Heart left ventricle (tissue), 16 donors: Measurements from ENCODE around the gene TRPM7. TPM values are rescaled to one million over a fixed set of nuclear protein-coding genes. Genes with fewer than 3 reads are reported as not detected.
"Not testable (repeated sequence)": the region's sequence is repeated elsewhere in the genome, so short reads cannot be mapped to it uniquely, and the experiment has no call there.

ENCODE experiments used
- ATAC-seq, 4 donors: fragments of 200-7000 bp; cut with Tn5 transposase; one replicate each; pipeline ENCODE4 v1.9.1; 2020 to 2022; ENCODE audit warnings: moderate library complexity in 4 of 4, mild to moderate bottlenecking in 3 of 4, moderate number of reproducible peaks in 1 of 4
- DNase-seq, 5 donors: peaks; one replicate each; pipeline ENCODE4 v3.0.0-alpha.2; 2020
- H3K27ac ChIP-seq, 12 donors: fragments of 200-600 bp; sonication (generic) in 4 of 12; one replicate each; pipeline versions ENCODE4 v1.5.0 to v1.8.0; 2016 to 2022; ENCODE audit warnings: mild to moderate bottlenecking in 2 of 12
- H3K27me3 ChIP-seq, 9 donors: fragments of 200-600 bp; sonication (generic) in 2 of 9; one replicate each; pipeline versions ENCODE4 v1.5.1 to v1.8.0; 2016 to 2022; ENCODE audit warnings: mild to moderate bottlenecking in 3 of 9
- H3K36me3 ChIP-seq, 9 donors: fragments of 200-600 bp; sonication (generic) in 2 of 9; one replicate each; pipeline versions ENCODE4 v1.5.0 to v1.8.0; 2018 to 2022; ENCODE audit warnings: mild to moderate bottlenecking in 2 of 9
- H3K4me1 ChIP-seq, 12 donors: fragments of 200-600 bp; sonication (generic) in 4 of 12; one replicate each; pipeline versions ENCODE4 v1.5.0 to v1.8.0; 2016 to 2022; ENCODE audit warnings: mild to moderate bottlenecking in 3 of 12
- H3K4me3 ChIP-seq, 12 donors: fragments of 200-600 bp; sonication (generic) in 4 of 12; one replicate each; pipeline versions ENCODE4 v1.5.0 to v1.8.0; 2017 to 2022; ENCODE audit warnings: mild to moderate bottlenecking in 9 of 12, moderate library complexity in 4 of 12
- H3K9me3 ChIP-seq, 12 donors: fragments of 200-600 bp; sonication (generic) in 4 of 12; one replicate each; pipeline versions ENCODE4 v1.5.0 to v1.8.0; 2016 to 2022; ENCODE audit warnings: mild to moderate bottlenecking in 1 of 12
- CTCF ChIP-seq, 12 donors: fragments of 200-600 bp; sonication (generic) in 4 of 12; IDR thresholded peaks; one replicate each; pipeline versions ENCODE4 v1.5.0 to v1.8.0; 2018 to 2022; ENCODE audit warnings: antibody characterized with exemption in 12 of 12, mild to moderate bottlenecking in 5 of 12
- POLR2A ChIP-seq, 2 donors: fragments of 450-650 bp; IDR thresholded peaks; one replicate each; pipeline ENCODE4 v1.6.1; 2017; ENCODE audit warnings: antibody characterized with exemption in 2 of 2, mild to moderate bottlenecking in 2 of 2, moderate library complexity in 2 of 2
- WGBS, 4 donors: extraction: QIAGEN DNeasy Blood & Tissue Kit in 2 of 4; methylation state at CpG; one replicate each; pipeline versions ENCODE4 v1.1.5 to v1.1.7; 2013 to 2018; 5-methylcytosine and 5-hydroxymethylcytosine counted together
- intact Hi-C, 10 donors: fragments of 100-400 bp; cut with DNase I; formaldehyde crosslinking; loops; one replicate each; pipeline versions ENCODE4 v1.11.1 to v1.14.2; 2022
- polyA plus RNA-seq, 2 donors: library from polyadenylated mRNA; stranded (reverse); fragments of 200-250 nt; gene quantifications; one replicate each; pipeline ENCODE4 v1.2.3, GENCODE V29; 2013
- total RNA-seq, 9 donors: library from RNA; depleted of rRNA in 2 of 9; stranded (reverse); fragments of >200 nt in 2 of 9; fragmentation: NEBNext Ultra II Directional in 3 of 9; extraction: Animal tissue kit (Norgen Biotek cat#: 25700) in 3 of 9; gene quantifications; one replicate each; pipeline versions ENCODE4 v1.1.0 to v1.2.4, GENCODE V29; 2016 to 2023
- donor health status: ischemic (EF 13 %, LVEDD 7.1; RV severe dilation, severe dysfunction).
- donor health status: healthy with polysubstance abuse.
- donor health status: DM: no; HTN: yes; CAD: no.
- donor health status: DM: no; HTN: no; CAD: no.
- donor health status: ischemic (EF 25% LVEDD 6.9; RV normal size, moderate dysfunction).
- donor health status: ischemic (EF 25% LVEDD 5.7; RV mildly dilated, moderate dysfunction).
- donor health status: healthy.
- donor health status: DM: yes; HTN: yes; CAD: no.
- donor health status: ischemic (EF 35%, LVEDD 5.7; RV mildly dilated, moderate dysfunction).
- donor health status: nonischemic (EF 11% LVEDD 7.7; RV severe dilation, severe dysfunction).
- donor health status: DM: yes; HTN: yes; CAD: no.
- donor health status: PGD.
- donor health status: ischemic (EF 29% LVEDD 5.4; RV normal size, mild dysfunction).
- donor health status: nonischemic (EF 23%, LVEDD 6.1; RV moderate dilation, normal function).

TRPM7 gene
- total and polyA plus RNA-seq, 11 donors: 11.9 to 49.3 (median 30.6) TPM

DNA sequence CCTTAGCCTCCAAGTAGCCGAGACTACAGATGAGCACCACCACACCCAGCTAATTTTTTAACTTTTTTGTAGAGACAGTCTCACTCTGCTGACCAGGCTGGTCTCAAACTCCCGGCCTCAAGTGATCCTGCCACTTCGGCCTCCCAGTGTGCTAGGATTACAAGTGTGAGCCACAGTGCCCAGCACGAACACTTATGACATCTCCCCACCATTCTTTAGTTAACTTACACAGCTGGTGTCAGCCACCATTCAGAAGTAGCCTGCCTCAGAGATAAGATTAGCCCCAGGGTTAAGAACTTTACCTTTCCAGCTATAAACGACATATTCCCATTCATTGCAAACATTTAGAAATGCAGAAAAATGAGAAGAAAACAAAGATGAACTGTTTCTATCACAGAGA lies 58.2 kb downstream of the TRPM7 start:
- no peak for DNase-seq
- ATAC-seq: peak in 2 of 4 donors; percentile 12 to 31
- Histone ChIP-seq H3K27me3 (no peaks in the 10 kb centered on the region), H3K27ac (no peak overlapping the region), H3K36me3 (peaks cover 2 to 100% (median 93%) of the 10 kb centered on the region in 9 donors), H3K4me3 (no peak overlapping the region), H3K9me3 (no peaks in the 10 kb centered on the region), H3K4me1 (peaks cover 0 to 13% (median 4%) of the 10 kb centered on the region in 12 donors)
- TF ChIP-seq POLR2A (IDR thresholded peaks at IDR 0.05): no peak
- TF ChIP-seq CTCF (IDR thresholded peaks at IDR 0.05): no peak
- intact Hi-C loops: loop anchor here in 1 of 10 donors (10.0 kb wide), 1 partner anchor 54 kb away; no protein-coding TSS in a partner anchor
- 64 to 85% (median 72%) methylated on average over 5 of the region's 5 CpGs for WGBS, 4 donors

DNA sequence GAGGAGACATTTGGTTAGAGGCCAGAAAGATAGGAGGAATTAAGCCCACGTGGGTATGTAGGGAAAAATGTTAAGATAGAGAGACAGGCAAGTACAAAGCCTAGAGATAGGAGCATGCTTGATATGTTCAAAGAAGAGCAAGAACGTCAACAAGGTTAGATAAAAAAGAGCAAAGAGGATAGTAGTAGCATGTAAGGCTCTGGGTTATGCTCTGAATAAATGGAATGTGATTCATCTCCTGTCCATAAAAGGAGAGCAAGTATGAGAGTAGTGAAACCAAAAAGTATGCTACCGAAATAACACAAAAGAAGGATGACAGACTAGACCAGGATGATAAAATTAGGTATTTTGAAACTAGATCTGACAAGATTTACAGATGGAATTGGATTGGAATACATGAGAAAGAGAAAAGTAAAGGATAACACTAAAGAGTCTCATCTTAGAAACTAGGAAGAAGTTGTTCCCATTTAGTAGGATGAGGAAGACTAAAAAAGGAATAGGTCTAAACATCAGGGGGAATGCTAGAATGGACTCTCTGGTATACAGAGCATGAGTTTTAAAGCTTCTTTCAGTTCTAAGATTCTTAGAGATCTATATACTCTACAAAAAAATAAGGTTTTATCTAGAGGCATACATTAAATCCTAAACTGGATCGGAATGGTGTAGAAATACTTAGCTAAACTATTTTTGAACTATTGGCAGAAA lies 59.1 kb downstream of the TRPM7 start:
- H3K36me3 ChIP-seq: peaks cover 0 to 100% (median 93%) of the 10 kb centered on the region in 9 donors
- H3K9me3 ChIP-seq: no peaks in the 10 kb centered on the region
- peak overlapping the region in 2 of 12 donors; percentile 12 to 33 for H3K27ac ChIP-seq
- H3K4me3 ChIP-seq: no peak overlapping the region
- intact Hi-C loops: loop anchor here in 1 of 10 donors (10.0 kb wide), 1 partner anchor 53 kb away; no protein-coding TSS in a partner anchor
- peaks cover 0 to 13% (median 4%) of the 10 kb centered on the region in 12 donors for H3K4me1 ChIP-seq
- WGBS, 4 donors: 49 to 52% (median 50%) methylated on average over 4 of the region's 4 CpGs
- H3K27me3 ChIP-seq: no peaks in the 10 kb centered on the region
- ATAC-seq (peak in 2 of 4 donors; percentile 41 to 42), DNase-seq (no peak)
- TF ChIP-seq CTCF (IDR thresholded peaks at IDR 0.05): no peak
- TF ChIP-seq POLR2A (IDR thresholded peaks at IDR 0.05): no peak

- intact Hi-C loops: loop anchor here in 1 of 10 donors (10.0 kb wide), 1 partner anchor 50 kb away; no protein-coding TSS in a partner anchor
- ATAC-seq (no peak), DNase-seq (no peak)
- Histone ChIP-seq H3K4me3 (no peak overlapping the region), H3K27me3 (no peaks in the 10 kb centered on the region), H3K9me3 (no peaks in the 10 kb centered on the region), H3K36me3 (peaks cover 0 to 100% (median 91%) of the 10 kb centered on the region in 9 donors), H3K27ac (no peak overlapping the region), H3K4me1 (peaks cover 0 to 13% (median 4%) of the 10 kb centered on the region in 12 donors)
- TF ChIP-seq CTCF (IDR thresholded peaks at IDR 0.05) (no peak), POLR2A (IDR thresholded peaks at IDR 0.05) (no peak)
- WGBS, 4 donors: 90 to 96% (median 93%) methylated on average over 1 of the region's 1 CpG
These were observed 61.9 kb downstream of the TRPM7 start for GRCh38 chr15:50624616-50625168.

- not testable (repeated sequence) for H3K27me3 ChIP-seq, DNase-seq, H3K4me3 ChIP-seq, H3K9me3 ChIP-seq, H3K27ac ChIP-seq, H3K4me1 ChIP-seq
- 81 to 89% (median 88%) methylated on average over 8 of the region's 8 CpGs for WGBS, 4 donors
- intact Hi-C loops: loop anchor here in 1 of 10 donors (10.0 kb wide), 1 partner anchor 48 kb away; no protein-coding TSS in a partner anchor
- TF ChIP-seq CTCF (IDR thresholded peaks at IDR 0.05): peak in 9 of 12 donors; percentile 6 to 44 (median 28)
- H3K36me3 ChIP-seq: peaks cover 0 to 100% (median 89%) of the 10 kb centered on the region in 9 donors
- peak in 1 of 4 donors; percentile 50 for ATAC-seq
These were observed 64.1 kb downstream of the TRPM7 start for GRCh38 chr15:50622361-50622943.

GRCh38 chr15:50616960-50617359 lies 69.6 kb downstream of the TRPM7 start:
- 85 to 97% (median 87%) methylated on average over 6 of the region's 6 CpGs for WGBS, 4 donors
- not testable (repeated sequence) for H3K9me3 ChIP-seq, H3K4me3 ChIP-seq, ATAC-seq, DNase-seq, H3K4me1 ChIP-seq, H3K27me3 ChIP-seq, H3K27ac ChIP-seq
- intact Hi-C loops: loop anchor here in 1 of 10 donors (5.0 kb wide), 1 partner anchor 35 kb away; no protein-coding TSS in a partner anchor
- H3K36me3 ChIP-seq: peaks cover 0 to 100% (median 87%) of the 10 kb centered on the region in 9 donors

DNA sequence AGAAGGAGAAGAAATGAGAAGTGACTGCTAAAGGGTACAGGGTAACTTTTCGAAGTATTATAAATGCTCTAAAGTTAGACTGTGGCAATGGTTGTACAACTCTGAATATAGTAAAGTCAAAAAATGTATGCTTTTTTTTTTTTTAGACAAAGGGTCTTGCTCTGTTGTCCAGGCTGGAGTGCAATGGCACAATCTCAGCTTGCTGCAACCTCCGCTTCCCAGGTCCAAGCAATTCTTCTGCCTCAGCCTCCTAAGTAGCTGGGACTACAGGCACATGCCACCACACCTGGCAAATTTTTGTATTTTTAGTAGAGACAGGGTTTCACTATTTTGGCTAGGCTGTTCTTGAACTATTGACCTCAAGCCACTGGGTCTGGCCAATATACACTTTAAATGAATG lies 70.0 kb downstream of the TRPM7 start:
- peaks cover 0 to 100% (median 87%) of the 10 kb centered on the region in 9 donors for H3K36me3 ChIP-seq
- not testable (repeated sequence) for H3K9me3 ChIP-seq, H3K27me3 ChIP-seq, H3K27ac ChIP-seq, H3K4me3 ChIP-seq, DNase-seq, H3K4me1 ChIP-seq, ATAC-seq
- intact Hi-C loops: loop anchor here in 1 of 10 donors (5.0 kb wide), 1 partner anchor 34 kb away; no protein-coding TSS in a partner anchor
- 98 to 100% (median 100%) methylated on average over 2 of the region's 2 CpGs for WGBS, 4 donors
